Measurements from ENCODE around the gene MYO7A.

Gene MYO7A

GRCh38 chr11:77112641-77113381, 15.2 kb upstream of the MYO7A start:
- no peak for DNase-seq

GRCh38 chr11:77113382-77114088, 14.5 kb upstream of the MYO7A start:
- peak; percentile 26 for DNase-seq

- no peak for DNase-seq
These were observed 14.0 kb upstream of the MYO7A start for GRCh38 chr11:77114089-77114463.

- DNase-seq, result no peak
These were observed 12.8 kb upstream of the MYO7A start for GRCh38 chr11:77115181-77115611.

GRCh38 chr11:77115956-77116355, 12.1 kb upstream of the MYO7A start:
- no peak for DNase-seq

GRCh38 chr11:77117492-77117891, 10.6 kb upstream of the MYO7A start:
- no peak for DNase-seq

GRCh38 chr11:77118086-77118485, 10.0 kb upstream of the MYO7A start:
- no peak for DNase-seq

- DNase-seq, result no peak
These were observed 9.1 kb upstream of the MYO7A start for GRCh38 chr11:77118971-77119370.

- DNase-seq, result no peak
These were observed 8.5 kb upstream of the MYO7A start for GRCh38 chr11:77119531-77119936.

- no peak for DNase-seq
These were observed 7.5 kb upstream of the MYO7A start for GRCh38 chr11:77120571-77120970.

GRCh38 chr11:77121096-77121640, 6.9 kb upstream of the MYO7A start:
- no peak for DNase-seq

- DNase-seq, result no peak
These were observed 6.0 kb upstream of the MYO7A start for GRCh38 chr11:77121876-77122575.

GRCh38 chr11:77122576-77123212, 5.4 kb upstream of the MYO7A start:
- no peak for DNase-seq

- no peak for DNase-seq
These were observed 4.5 kb upstream of the MYO7A start for GRCh38 chr11:77123591-77123990.

GRCh38 chr11:77124041-77124440, 4.0 kb upstream of the MYO7A start:
- no peak for DNase-seq

GRCh38 chr11:77124488-77124887, 3.6 kb upstream of the MYO7A start:
- no peak for DNase-seq

- no peak for DNase-seq
These were observed 2.9 kb upstream of the MYO7A start for GRCh38 chr11:77125191-77125590.

- no peak for DNase-seq
These were observed 2.4 kb upstream of the MYO7A start for GRCh38 chr11:77125695-77126094.

- no peak for DNase-seq
These were observed 1.8 kb upstream of the MYO7A start for GRCh38 chr11:77126156-77126775.

- no peak for DNase-seq
These were observed 1.2 kb upstream of the MYO7A start for GRCh38 chr11:77126861-77127234.

GRCh38 chr11:77127235-77127911, 673 bp upstream of the MYO7A start:
- no peak for DNase-seq

All from NCI-H226 (cell line).